ENCODE results near the gene TLX2.

TLX2 gene

GRCh38 chr2:74474899-74475298 is 39.4 kb upstream of the TLX2 start:
- no peaks in the 10 kb centered on the region for H3K27me3 ChIP-seq (ENCODE audit: low read length)
- TF ChIP-seq CTCF (IDR thresholded peaks at IDR 0.05; ENCODE audit: insufficient read depth, low read length, poor library complexity, severe bottlenecking) (no peak), EZH2phosphoT487 (conservative IDR thresholded peaks at IDR 0.05; ENCODE audit: low read length) (no peak)
- H3K4me3 ChIP-seq (ENCODE audit: insufficient read depth, low read length, poor library complexity, severe bottlenecking), result no peak overlapping the region
- no peaks in the 10 kb centered on the region for H3K79me2 ChIP-seq (ENCODE audit: insufficient read depth, low read length)
- no peak overlapping the region for H3K27ac ChIP-seq (ENCODE audit: low read depth, low read length)
- H2AFZ ChIP-seq (ENCODE audit: low read depth, low read length, severe bottlenecking), result no peak overlapping the region
- no peaks in the 10 kb centered on the region for H4K20me1 ChIP-seq (ENCODE audit: low read depth, low read length)
- peaks cover 2% of the 10 kb centered on the region; the same call in 1 of the 2 replicates for H3K36me3 ChIP-seq (ENCODE audit: low read length)
- H3K9me3 ChIP-seq (ENCODE audit: insufficient read depth, low read length), result no peaks in the 10 kb centered on the region
- no peaks in the 10 kb centered on the region for H3K9me2 ChIP-seq (replicated peaks; ENCODE audit: insufficient read depth, low read length)
- no peak overlapping the region for H3K4me2 ChIP-seq (ENCODE audit: low read depth, low read length, poor library complexity, severe bottlenecking)
- H3F3A ChIP-seq (ENCODE audit: insufficient read depth), result peaks cover 17% of the 10 kb centered on the region
- no peak overlapping the region for H3K9ac ChIP-seq (ENCODE audit: low read length)

- Histone ChIP-seq H3K9ac (ENCODE audit: low read length) (peak overlapping the region; percentile 84), H3K36me3 (ENCODE audit: low read length) (peaks cover 4% of the 10 kb centered on the region; the same call in 1 of the 2 replicates), H3K79me2 (ENCODE audit: insufficient read depth, low read length) (peaks cover 26% of the 10 kb centered on the region), H4K20me1 (ENCODE audit: low read depth, low read length) (no peaks in the 10 kb centered on the region), H3F3A (ENCODE audit: insufficient read depth) (no peaks in the 10 kb centered on the region), H3K27me3 (ENCODE audit: low read length) (no peaks in the 10 kb centered on the region), H3K27ac (ENCODE audit: low read depth, low read length) (no peak overlapping the region), H3K4me3 (ENCODE audit: insufficient read depth, low read length, poor library complexity, severe bottlenecking) (peak overlapping the region; percentile 96), H3K4me2 (ENCODE audit: low read depth, low read length, poor library complexity, severe bottlenecking) (peak overlapping the region; percentile 89), H2AFZ (ENCODE audit: low read depth, low read length, severe bottlenecking) (no peak overlapping the region), H3K9me3 (ENCODE audit: insufficient read depth, low read length) (no peaks in the 10 kb centered on the region), H3K9me2 (replicated peaks; ENCODE audit: insufficient read depth, low read length) (no peaks in the 10 kb centered on the region)
- TF ChIP-seq EZH2phosphoT487 (conservative IDR thresholded peaks at IDR 0.05; ENCODE audit: low read length) (no peak), CTCF (IDR thresholded peaks at IDR 0.05; ENCODE audit: insufficient read depth, low read length, poor library complexity, severe bottlenecking) (no peak)
These were observed 32.8 kb upstream of the TLX2 start for GRCh38 chr2:74481431-74481830.

GRCh38 chr2:74481961-74482800 is 32.1 kb upstream of the TLX2 start:
- Histone ChIP-seq H2AFZ (ENCODE audit: low read depth, low read length, severe bottlenecking) (peak overlapping the region; percentile 84), H3K79me2 (ENCODE audit: insufficient read depth, low read length) (peaks cover 26% of the 10 kb centered on the region)

More at GRCh38 chr2:74481961-74482800, 32.1 kb upstream of the TLX2 start:
- Histone ChIP-seq H3K9me2 (replicated peaks; ENCODE audit: insufficient read depth, low read length) (no peaks in the 10 kb centered on the region), H3K27ac (ENCODE audit: low read depth, low read length) (peak overlapping the region; percentile 80), H3K4me3 (ENCODE audit: insufficient read depth, low read length, poor library complexity, severe bottlenecking) (peak overlapping the region; percentile 96), H3K36me3 (ENCODE audit: low read length) (peaks cover 4% of the 10 kb centered on the region; the same call in 1 of the 2 replicates), H3K9me3 (ENCODE audit: insufficient read depth, low read length) (no peaks in the 10 kb centered on the region), H3K4me2 (ENCODE audit: low read depth, low read length, poor library complexity, severe bottlenecking) (peak overlapping the region; percentile 89), H4K20me1 (ENCODE audit: low read depth, low read length) (no peaks in the 10 kb centered on the region), H3F3A (ENCODE audit: insufficient read depth) (no peaks in the 10 kb centered on the region), H3K9ac (ENCODE audit: low read length) (peak overlapping the region; percentile 84), H3K27me3 (ENCODE audit: low read length) (no peaks in the 10 kb centered on the region)
- TF ChIP-seq CTCF (IDR thresholded peaks at IDR 0.05; ENCODE audit: insufficient read depth, low read length, poor library complexity, severe bottlenecking) (no peak), EZH2phosphoT487 (conservative IDR thresholded peaks at IDR 0.05; ENCODE audit: low read length) (no peak)

Data from SU-DHL-6 (cell line).